ENCODE measurements around the gene PIP5K1C.

The PIP5K1C gene

GRCh38 chr19:3607303-3608078, 92.8 kb downstream of the PIP5K1C start:
- DNase-seq (ENCODE audit: extremely low read depth, low read depth): no peak
- peak overlapping the region; percentile 37 for H3K4me3 ChIP-seq (replicated peaks; ENCODE audit: low read depth, low read length)
- TF ChIP-seq CTCF (IDR thresholded peaks at IDR 0.05; ENCODE audit: low read depth, low read length, missing control alignments): no peak

DNA sequence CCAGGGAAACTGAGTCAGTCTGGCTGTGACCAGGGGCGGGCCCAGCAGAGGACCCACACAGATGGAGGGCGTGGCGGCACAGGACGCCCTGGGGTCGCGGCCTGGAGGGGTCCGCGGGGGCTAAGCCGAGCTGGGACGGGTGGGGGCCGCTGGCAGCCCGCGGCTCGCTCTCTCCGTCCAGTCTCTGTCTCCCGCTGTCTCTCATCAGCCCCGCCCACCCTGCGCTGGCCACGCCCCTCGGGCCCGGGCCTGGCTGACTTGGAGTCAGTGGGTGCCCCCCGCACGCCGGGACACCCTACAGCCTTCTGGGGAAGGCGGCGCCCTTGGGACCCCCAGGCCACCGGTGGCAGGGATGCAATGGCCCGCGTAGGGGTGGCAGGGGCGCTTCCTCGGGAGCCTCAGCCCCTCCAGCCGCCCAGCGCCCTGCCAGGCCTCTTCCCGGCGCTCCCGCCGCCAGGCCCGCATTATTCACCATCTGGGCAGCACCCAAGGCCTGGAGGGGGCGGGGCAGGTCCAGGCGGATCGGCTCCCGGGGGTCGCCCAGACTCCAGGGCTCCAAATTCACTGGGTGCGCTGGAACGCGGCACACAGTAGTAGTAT, 93.5 kb downstream of the PIP5K1C start, which contains the start of gene TBXA2R:
Gene TBXA2R (minus strand): TSS at position 186 of the 600 bp plus-strand sequence. CDS start 6,241 bp downstream, outside the sequence.
- DNase-seq (ENCODE audit: extremely low read depth, low read depth): no peak
- TF ChIP-seq CTCF (IDR thresholded peaks at IDR 0.05; ENCODE audit: low read depth, low read length, missing control alignments): no peak
- H3K4me3 ChIP-seq (replicated peaks; ENCODE audit: low read depth, low read length): peak within 1 kb of the TSS; percentile 37

- H3K4me3 ChIP-seq (replicated peaks; ENCODE audit: low read depth, low read length): peak overlapping the region; percentile 37
- TF ChIP-seq CTCF (IDR thresholded peaks at IDR 0.05; ENCODE audit: low read depth, low read length, missing control alignments): no peak
Measured at GRCh38 chr19:3606174-3606689, 94.0 kb downstream of the PIP5K1C start.

GRCh38 chr19:3605770-3606169, 94.5 kb downstream of the PIP5K1C start:
- DNase-seq (ENCODE audit: extremely low read depth, low read depth): no peak
- no peak for TF ChIP-seq CTCF (IDR thresholded peaks at IDR 0.05; ENCODE audit: low read depth, low read length, missing control alignments)
- peak overlapping the region; percentile 37 for H3K4me3 ChIP-seq (replicated peaks; ENCODE audit: low read depth, low read length)

More at GRCh38 chr19:3606174-3606689, 94.0 kb downstream of the PIP5K1C start:
- DNase-seq (ENCODE audit: extremely low read depth, low read depth): no peak

- DNase-seq (ENCODE audit: extremely low read depth, low read depth): no peak
- H3K4me3 ChIP-seq (replicated peaks; ENCODE audit: low read depth, low read length): no peak overlapping the region
- no peak for TF ChIP-seq CTCF (IDR thresholded peaks at IDR 0.05; ENCODE audit: low read depth, low read length, missing control alignments)
Measured at GRCh38 chr19:3605361-3605760, 94.9 kb downstream of the PIP5K1C start.

GRCh38 chr19:3604987-3605343, 95.3 kb downstream of the PIP5K1C start:
- no peak for DNase-seq (ENCODE audit: extremely low read depth, low read depth)
- no peak for TF ChIP-seq CTCF (IDR thresholded peaks at IDR 0.05; ENCODE audit: low read depth, low read length, missing control alignments)
- H3K4me3 ChIP-seq (replicated peaks; ENCODE audit: low read depth, low read length): no peak overlapping the region

All from HFF-Myc (cell line).